Fibroblast of skin of back (primary cell): ENCODE results near the gene KDM8.

Experiments
- DNase-seq: peaks from one replicate; pipeline ENCODE4 v3.0.0-alpha.2; 2013

KDM8 gene

GRCh38 chr16:27231692-27232060, 28.4 kb downstream of the KDM8 start:
- DNase-seq: no peak

DNA sequence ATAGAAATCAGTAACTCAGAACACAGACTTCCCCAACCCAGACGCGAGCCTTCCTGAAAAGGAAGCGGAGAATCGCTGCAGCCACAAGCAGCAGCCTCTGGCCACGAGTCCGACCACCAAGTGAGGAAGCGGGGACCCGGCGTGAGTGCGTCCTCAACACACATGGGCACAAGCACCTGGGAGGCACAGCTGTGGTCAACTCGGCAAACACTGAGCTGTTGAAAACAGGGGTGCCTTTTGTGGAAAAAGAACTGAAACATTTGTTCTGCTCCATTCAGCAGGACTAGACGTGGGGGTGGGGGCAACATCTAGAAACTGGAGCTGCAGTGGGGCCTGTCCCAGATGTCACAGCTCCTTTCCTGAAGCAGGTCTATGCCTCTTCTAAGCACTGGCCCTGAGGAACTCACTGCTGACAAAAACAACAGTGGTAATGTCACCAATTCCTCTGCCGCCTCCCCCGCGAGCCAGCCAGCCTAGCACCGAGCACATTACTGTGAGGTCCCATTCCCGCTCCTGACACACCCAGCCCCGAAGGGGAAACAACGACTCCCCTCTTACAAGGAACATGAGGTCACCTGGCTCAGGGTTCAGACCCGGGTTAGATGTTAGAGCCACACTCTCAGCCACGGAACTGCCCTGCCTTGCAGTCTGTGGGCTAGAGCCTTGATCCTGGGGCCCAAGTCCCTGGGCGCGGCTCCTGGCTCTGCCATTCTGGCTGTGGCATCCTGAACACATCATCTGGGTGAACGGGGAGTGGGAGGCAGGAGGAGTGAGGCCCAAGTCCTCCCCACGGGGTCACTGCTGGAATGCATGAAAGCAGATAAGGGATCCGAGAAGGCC, 29.0 kb downstream of the KDM8 start:
- no peak for DNase-seq

GRCh38 chr16:27232901-27233625, 29.7 kb downstream of the KDM8 start:
- DNase-seq: no peak

DNA sequence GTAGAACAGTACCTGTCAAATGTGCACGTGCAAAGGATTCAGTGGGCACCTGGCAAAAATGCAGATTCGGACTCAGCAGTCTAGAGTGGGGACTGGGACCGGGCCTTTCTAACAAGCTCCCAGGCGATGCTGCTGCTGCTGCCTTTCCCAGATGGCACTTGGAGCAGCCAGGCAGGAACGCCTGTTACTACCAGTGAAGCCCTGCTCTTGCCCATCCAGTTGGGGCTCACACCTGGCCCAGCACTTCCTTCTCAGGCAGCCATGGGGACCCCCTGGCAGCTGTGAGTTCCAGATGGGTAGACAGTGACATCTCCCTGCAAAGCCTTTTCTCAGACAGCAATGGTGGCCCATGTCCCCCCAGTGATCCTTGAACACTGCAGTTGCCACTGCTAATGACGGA, 30.4 kb downstream of the KDM8 start:
- DNase-seq: no peak

- no peak for DNase-seq
Measured at GRCh38 chr16:27234171-27234570, 30.8 kb downstream of the KDM8 start.

DNA sequence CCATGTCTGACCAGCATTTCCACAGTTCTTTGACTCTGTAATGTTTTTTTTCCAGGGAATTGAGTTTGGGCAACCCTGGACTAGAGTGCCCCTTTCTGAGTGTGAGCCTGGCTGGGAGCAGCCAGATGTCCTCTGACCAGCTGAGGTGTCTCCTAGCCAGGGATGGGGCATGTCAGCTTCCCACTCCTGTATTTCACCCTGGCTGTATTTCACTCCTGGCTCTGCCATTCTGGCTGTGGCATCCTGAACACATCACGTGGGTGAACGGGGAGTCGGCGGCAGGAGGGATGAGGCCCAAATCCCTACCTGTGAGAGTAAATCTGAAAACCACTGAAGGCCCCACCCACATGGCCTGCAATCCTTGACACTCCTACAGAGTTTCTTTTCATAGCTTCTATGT, 31.3 kb downstream of the KDM8 start:
- no peak for DNase-seq

DNA sequence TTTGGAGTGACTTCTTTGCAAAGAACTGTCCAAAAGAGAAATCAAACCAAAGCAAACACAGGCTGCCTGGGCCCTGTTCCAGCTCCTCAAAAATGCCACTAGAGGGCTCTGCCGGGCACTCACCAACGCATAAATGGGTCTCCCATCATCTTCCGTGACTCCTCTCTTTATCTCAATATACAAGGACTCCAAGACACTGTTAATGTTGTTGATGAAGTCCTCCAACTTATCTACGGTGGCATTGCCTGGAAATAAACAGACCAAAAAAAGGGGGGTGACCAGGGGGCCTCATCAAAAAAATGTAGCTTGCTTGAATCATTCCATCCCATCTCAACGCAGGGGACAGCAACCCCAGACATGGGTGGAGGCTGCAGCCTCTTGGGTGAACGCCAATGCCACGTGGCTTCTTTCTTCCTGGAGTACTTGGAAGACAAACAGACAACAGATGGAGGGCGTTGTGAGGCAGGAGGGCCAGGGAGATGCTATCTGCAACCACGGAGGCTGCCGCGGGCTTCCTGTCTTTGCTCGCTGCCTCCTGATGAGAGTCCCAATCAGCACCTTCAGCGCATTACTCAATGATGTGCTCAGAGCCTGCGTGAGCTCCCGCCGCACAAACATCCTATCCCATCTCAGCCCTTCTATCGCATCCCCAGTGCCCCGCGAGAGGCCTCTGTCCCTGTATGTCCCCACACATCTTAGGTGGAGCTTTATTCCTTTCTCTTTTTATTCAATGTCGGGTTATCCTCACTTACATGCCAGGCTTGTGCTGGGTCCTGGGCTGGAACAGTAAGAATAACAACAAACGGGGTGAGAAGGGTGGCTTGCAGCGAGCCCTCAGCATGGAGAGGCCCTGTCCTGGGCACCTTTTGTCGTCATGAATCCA, 32.0 kb downstream of the KDM8 start:
- DNase-seq: peak; percentile 90

DNA sequence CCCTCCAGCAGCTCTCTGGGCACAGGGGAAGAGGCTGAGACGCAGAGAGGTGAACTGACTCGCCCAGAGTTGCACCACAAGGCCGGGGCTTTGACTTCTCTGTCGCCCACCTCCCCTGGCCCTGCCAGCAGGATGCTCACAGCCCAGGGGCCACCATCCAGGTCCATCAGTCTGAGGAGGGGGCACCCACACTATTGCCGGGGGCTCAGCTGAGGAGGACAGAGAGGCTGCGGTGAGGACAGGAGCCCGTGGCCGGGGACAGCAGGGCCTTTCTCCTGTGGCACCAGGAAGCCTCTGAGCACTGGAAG, 32.6 kb downstream of the KDM8 start:
- no peak for DNase-seq

GRCh38 chr16:27236635-27237218, 33.4 kb downstream of the KDM8 start:
- no peak for DNase-seq

GRCh38 chr16:27237219-27238015, 34.1 kb downstream of the KDM8 start:
- DNase-seq: peak; percentile 48

DNA sequence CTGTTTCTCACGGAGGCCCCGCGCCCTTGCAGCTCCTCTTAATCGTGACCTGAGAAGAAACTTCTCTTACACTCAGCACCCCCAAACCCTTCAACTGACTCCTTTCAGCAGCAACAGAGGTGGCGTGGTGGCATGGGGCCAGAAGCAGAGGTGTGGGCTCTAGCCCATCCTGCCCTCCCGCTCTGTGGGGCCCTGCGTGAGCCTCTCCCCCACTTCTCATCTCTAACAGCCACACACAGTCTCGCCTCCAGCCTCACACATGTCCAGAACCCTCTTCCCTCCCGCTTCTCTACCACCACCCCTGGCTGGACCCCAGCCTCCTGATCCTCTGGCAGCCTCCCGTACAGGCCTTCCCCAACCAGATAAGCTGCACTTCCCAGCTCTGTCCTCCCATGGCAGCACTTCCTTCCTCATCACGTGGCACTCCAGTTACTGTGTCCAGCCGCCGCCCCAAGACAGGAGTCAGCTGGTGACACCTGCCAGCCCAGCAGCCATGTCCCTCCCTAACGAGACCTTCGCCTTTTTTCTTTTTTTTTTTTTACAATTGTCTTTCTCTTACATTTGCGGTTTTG, 34.8 kb downstream of the KDM8 start:
- no peak for DNase-seq

DNA sequence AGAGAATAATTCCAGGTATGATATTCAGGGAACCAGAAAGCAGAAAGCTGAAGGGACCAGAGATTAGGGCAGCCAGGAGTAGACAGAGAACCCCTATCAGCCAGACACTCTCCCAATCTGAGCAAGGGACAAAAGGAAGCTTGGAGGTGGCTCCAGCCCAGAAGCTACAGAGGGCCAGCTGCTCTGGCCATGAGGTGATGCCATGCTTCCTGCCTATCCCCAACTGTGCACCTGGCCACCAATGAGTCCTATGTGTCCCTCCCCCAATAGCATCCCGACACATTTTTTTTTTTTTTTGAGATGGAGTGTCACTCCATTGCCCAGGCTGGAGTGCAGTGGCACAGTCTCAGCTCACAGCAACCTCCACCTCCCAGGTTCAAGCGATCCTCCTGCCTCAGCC, 35.3 kb downstream of the KDM8 start:
- DNase-seq: no peak

GRCh38 chr16:27239026-27239425, 35.7 kb downstream of the KDM8 start:
- no peak for DNase-seq

DNA sequence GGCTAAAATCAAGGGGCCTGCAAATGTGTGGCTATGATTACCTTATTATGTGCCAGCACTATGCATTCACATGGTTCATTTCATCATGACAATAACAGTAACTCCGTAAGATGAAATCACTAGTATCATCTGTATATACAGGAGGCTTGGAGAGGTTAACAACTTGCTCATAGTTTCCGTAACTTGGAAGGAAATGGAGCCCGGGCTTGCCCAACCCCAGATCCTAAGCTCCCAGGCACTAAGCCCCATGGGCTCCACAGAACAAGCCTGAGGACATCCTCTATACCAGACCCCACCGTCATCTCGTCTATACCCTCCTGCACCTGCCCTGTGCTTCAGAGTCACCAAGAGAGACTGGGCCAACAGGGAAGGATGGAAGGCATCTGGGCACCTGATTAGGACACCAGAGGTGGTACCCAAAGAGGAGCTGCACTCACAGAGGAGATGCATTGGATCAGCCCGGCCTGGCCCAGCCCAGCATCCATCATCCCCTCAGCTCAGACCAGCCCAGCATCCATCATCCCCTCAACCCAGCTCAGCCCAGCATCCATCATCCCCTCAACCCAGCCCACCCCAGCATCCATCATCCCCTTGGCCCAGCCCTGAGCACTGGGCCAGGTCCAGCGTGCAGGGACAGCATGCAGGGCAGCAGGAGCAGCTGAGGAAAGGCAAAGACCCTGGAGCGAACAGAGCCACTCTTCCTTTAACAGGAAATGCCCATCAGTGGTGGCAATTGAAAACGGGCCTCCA, 36.8 kb downstream of the KDM8 start:
- DNase-seq: no peak

DNA sequence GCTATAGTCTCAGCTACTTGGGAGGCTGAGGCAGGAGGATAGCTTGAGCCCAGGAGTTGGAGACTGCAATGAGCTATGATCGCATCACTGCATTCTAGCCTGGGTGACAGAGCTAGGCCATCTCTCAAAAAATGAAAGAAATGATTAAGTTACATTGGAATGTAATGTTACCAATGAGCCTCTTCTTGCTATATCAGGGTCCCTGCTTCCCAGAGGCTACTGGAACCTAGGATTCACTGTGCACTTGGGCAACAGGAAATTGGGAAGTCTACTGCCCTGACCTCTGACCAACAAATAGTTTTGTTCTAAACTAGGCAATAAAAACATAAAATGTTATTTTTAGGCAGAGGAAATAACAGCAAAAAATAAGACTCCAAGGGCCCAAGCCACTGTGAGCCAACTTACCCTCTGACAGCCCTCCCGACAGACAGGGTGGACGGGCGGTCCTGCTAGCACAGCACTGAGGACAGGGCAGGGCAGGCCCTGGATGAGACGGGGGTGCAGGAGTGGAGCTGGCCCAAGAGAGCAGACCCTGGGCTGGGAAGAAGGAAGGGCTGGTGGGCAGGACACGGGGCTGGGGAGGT, 37.7 kb downstream of the KDM8 start:
- DNase-seq: peak; percentile 86

GRCh38 chr16:27241658-27242057, 38.3 kb downstream of the KDM8 start:
- peak; percentile 52 for DNase-seq

DNA sequence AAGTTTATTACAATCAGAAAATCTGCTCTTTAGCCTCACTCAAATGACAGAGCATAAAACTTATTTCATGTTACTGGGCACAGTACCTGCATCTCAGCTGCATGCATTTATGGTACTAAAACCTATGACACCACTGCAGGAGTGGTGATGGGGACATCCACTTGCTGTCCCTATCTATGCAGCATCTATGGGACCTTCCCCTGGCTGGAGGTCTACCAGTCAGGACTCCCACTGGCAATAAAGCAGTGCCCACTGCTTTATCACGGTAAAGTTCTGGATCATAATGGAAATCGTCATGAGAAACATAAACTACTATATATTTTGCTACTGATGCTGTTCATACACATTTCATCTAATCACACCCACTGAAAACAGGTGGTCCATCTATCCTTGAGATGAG, 39.1 kb downstream of the KDM8 start:
- no peak for DNase-seq

GRCh38 chr16:27242868-27243590, 39.7 kb downstream of the KDM8 start:
- DNase-seq: peak; percentile 87

DNA sequence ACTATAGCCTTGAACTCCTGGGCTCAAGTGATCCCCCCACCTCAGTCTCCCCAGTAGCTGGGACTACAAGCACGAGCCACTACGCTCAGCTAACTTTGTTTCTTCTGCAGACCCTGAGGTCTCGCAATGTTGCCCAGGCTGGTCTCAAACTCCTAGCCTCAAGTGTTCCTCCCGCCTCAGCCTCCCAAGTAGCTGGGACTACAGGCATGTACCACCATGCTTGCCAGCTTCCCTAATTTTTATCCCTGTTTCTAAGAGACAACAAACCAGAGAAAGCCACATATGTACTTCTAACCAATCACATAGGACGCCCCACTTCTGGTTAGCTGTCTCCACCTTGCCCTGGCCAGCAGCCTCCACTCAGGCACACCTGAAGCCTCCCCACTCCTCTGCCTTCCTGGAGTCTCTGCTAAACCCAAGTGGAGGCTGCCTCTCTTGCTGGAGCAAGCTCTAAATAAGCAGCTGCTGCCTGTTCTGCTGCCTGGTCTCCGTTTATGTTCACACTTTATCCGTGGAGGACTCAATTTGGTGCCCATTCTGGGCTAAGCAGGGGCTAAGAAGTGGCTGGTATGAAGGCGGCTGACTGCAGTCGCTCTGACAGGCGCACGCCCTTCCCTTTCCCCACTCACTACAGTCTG, 40.5 kb downstream of the KDM8 start:
- no peak for DNase-seq
